NCI-H526 treated with DMSO at 0.1 percent for 48 hours (cell line): ENCODE measurements around the gene HPS3.

Source experiments
- DNase-seq: peaks from one replicate; lab custom pipeline; 2025; lab: John Stamatoyannopoulos, UW

The HPS3 gene

GRCh38 chr3:149122721-149123578, 6.5 kb upstream of the HPS3 start:
- no peak for DNase-seq

- DNase-seq = no peak
Observed at GRCh38 chr3:149128821-149129220, 617 bp upstream of the HPS3 start.

- no peak for DNase-seq
Observed at GRCh38 chr3:149131589-149131988, 2.2 kb downstream of the HPS3 start.

GRCh38 chr3:149134575-149134974, 5.1 kb downstream of the HPS3 start:
- DNase-seq = no peak

- DNase-seq = no peak
Observed at GRCh38 chr3:149142682-149143081, 13.2 kb downstream of the HPS3 start.

- no peak for DNase-seq
Observed at GRCh38 chr3:149145356-149145755, 15.9 kb downstream of the HPS3 start.

GRCh38 chr3:149145974-149146373, 16.5 kb downstream of the HPS3 start:
- DNase-seq = no peak

- no peak for DNase-seq
Observed at GRCh38 chr3:149150436-149150835, 21.0 kb downstream of the HPS3 start.

GRCh38 chr3:149151843-149152242, 22.4 kb downstream of the HPS3 start:
- no peak for DNase-seq

- DNase-seq = no peak
Observed at GRCh38 chr3:149152420-149152819, 23.0 kb downstream of the HPS3 start.

- DNase-seq = no peak
Observed at GRCh38 chr3:149153402-149153801, 24.0 kb downstream of the HPS3 start.

- DNase-seq = no peak
Observed at GRCh38 chr3:149160754-149161300, 31.4 kb downstream of the HPS3 start.

GRCh38 chr3:149162007-149162406, 32.6 kb downstream of the HPS3 start:
- DNase-seq = no peak

- no peak for DNase-seq
Observed at GRCh38 chr3:149163066-149163465, 33.6 kb downstream of the HPS3 start.

GRCh38 chr3:149167898-149168297, 38.5 kb downstream of the HPS3 start:
- DNase-seq = no peak

GRCh38 chr3:149170672-149171071, 41.2 kb downstream of the HPS3 start:
- DNase-seq = no peak

GRCh38 chr3:149174901-149175300, 45.5 kb downstream of the HPS3 start:
- DNase-seq = no peak

GRCh38 chr3:149177122-149177521, 47.7 kb downstream of the HPS3 start:
- no peak for DNase-seq

GRCh38 chr3:149179220-149179619, 49.8 kb downstream of the HPS3 start:
- DNase-seq = no peak

GRCh38 chr3:149180057-149180573, 50.7 kb downstream of the HPS3 start:
- no peak for DNase-seq

GRCh38 chr3:149181182-149181581, 51.7 kb downstream of the HPS3 start:
- DNase-seq = no peak

GRCh38 chr3:149186219-149186618, 56.8 kb downstream of the HPS3 start:
- no peak for DNase-seq

GRCh38 chr3:149186721-149187120, 57.3 kb downstream of the HPS3 start:
- no peak for DNase-seq

GRCh38 chr3:149188494-149188893, 59.1 kb downstream of the HPS3 start:
- no peak for DNase-seq
